C4-2B (cell line): Measurements from ENCODE around the gene CREBRF.
"Not testable (repeated sequence)": the region's sequence is repeated elsewhere in the genome, so short reads cannot be mapped to it uniquely, and the experiment has no call there.

Experiments
- H3K27ac ChIP-seq: fragments of 450-650 bp; 2 replicates; pipeline ENCODE4 v1.5.1; 2017
- CTCF ChIP-seq: fragments of 450-650 bp; conservative IDR thresholded peaks from 2 replicates; pipeline ENCODE4 v1.5.1; 2017; ENCODE audit warnings: mild to moderate bottlenecking
- ZFX ChIP-seq: fragments of 450-650 bp; IDR thresholded peaks from 2 replicates; pipeline ENCODE4 v1.6.1; 2017

Gene CREBRF

GRCh38 chr5:173069671-173070070 is 13.5 kb downstream of the CREBRF start:
- no peak overlapping the region for H3K27ac ChIP-seq
- TF ChIP-seq ZFX: no peak
- TF ChIP-seq CTCF: no peak

GRCh38 chr5:173075137-173075843 is 19.1 kb downstream of the CREBRF start:
- H3K27ac ChIP-seq: no peak overlapping the region
- TF ChIP-seq CTCF (no peak), ZFX (no peak)

GRCh38 chr5:173075970-173076369 is 19.8 kb downstream of the CREBRF start:
- TF ChIP-seq CTCF: no peak
- TF ChIP-seq ZFX: no peak
- H3K27ac ChIP-seq: no peak overlapping the region

- not testable (repeated sequence) for H3K27ac ChIP-seq
These were observed 20.3 kb downstream of the CREBRF start for GRCh38 chr5:173076471-173076870.

- TF ChIP-seq ZFX: no peak
- TF ChIP-seq CTCF: no peak
These were observed 22.7 kb downstream of the CREBRF start for GRCh38 chr5:173078878-173079277.

GRCh38 chr5:173089581-173089980 is 33.4 kb downstream of the CREBRF start:
- TF ChIP-seq ZFX (no peak), CTCF (no peak)
- H3K27ac ChIP-seq: no peak overlapping the region

More at GRCh38 chr5:173078878-173079277, 22.7 kb downstream of the CREBRF start:
- H3K27ac ChIP-seq: no peak overlapping the region

- H3K27ac ChIP-seq: no peak overlapping the region
- TF ChIP-seq CTCF: no peak
- TF ChIP-seq ZFX: no peak
These were observed 34.5 kb downstream of the CREBRF start for GRCh38 chr5:173090639-173091038.

GRCh38 chr5:173091981-173092380 is 35.8 kb downstream of the CREBRF start:
- H3K27ac ChIP-seq: no peak overlapping the region
- TF ChIP-seq CTCF: no peak
- TF ChIP-seq ZFX: no peak
